LNCAP (cell line): Measurements from ENCODE around the gene AK2.

Experiments used
- CTCF ChIP-seq: fragments of 450-650 bp; IDR thresholded peaks from 2 replicates; pipeline ENCODE4 v1.5.1; 2017; ENCODE audit warnings: mild to moderate bottlenecking

Gene AK2

GRCh38 chr1:33057095-33057494, 20.4 kb upstream of the AK2 start:
- no peak for TF ChIP-seq CTCF

- TF ChIP-seq CTCF: no peak
These were observed 19.7 kb upstream of the AK2 start for GRCh38 chr1:33056426-33056825.

- TF ChIP-seq CTCF: peak; percentile 65
These were observed 18.7 kb upstream of the AK2 start for GRCh38 chr1:33055210-33056008.

GRCh38 chr1:33050221-33051076, 13.8 kb upstream of the AK2 start:
- no peak for TF ChIP-seq CTCF

DNA sequence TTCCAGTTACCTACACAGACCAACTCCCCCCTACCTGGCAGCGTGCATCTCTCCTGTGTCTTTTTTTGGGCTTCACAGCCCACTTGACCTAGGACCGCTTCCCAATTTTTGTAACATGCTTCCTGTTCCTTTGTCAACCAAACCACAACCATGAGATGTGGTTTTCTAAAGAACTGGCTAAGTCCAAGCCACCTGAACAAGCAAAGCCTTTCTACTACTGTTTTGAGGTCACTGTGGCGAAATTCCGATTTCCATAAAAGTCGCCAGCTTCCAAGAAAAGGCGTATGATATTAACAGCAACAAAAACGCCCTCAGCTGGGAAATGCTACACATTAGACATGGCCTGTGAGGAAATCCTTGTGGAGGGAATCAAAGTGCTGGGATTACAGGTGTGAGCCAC, 12.7 kb upstream of the AK2 start:
- no peak for TF ChIP-seq CTCF

- no peak for TF ChIP-seq CTCF
These were observed 11.7 kb upstream of the AK2 start for GRCh38 chr1:33048426-33048825.

- TF ChIP-seq CTCF: no peak
These were observed 11.2 kb upstream of the AK2 start for GRCh38 chr1:33047839-33048305.
